HL-60/S4 treated with retinoic acid at 250 ng/mL for 4 days and 3 days (cell line): ENCODE data around the gene TBCC.

Source experiments
- in situ Hi-C: fragments of 300-500 bp; cut with MboI; formaldehyde crosslinking; loops from 2 replicates; pipeline ENCODE4 v1.7.0; 2022; ENCODE audit warnings: low sequenced_read_pairs

TBCC gene

DNA sequence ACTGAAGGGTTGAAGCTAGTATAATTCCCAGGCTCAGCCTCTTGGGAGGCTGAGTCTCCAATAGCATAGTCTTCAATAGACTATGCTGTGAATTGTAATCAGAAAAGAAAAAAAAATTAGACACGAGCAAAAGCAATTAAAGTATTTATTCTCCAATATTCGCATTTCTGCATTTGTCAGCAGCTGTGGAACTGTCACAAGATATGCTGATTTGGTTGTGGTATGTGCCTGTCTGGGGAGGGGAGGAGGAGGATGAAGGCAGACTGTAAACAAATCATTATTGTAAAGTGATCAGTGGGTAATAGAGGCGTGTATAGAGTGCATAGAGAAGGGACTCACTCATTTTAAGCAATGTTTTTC is 25.8 kb upstream of the TBCC start:
- in situ Hi-C loops = no loop called here

DNA sequence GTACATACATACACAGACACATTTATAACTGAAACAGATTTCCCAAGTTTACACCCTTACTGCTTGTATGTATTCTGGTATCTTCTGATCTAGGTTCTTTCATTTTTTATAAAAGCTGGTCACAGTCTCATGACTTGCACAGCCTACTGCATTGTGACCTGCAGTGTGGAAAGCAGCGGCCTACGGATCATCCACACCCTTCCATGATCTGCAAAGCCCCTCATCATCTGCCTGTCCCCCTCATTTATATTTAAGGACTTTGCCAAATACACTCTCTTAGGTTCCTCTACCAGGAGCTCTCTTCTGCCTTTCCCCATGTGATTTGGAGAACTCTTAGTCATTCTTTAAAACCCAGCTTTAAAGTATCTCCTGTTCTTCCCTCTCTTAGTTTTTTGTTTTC is 23.9 kb upstream of the TBCC start:
- in situ Hi-C loops = no loop called here

DNA sequence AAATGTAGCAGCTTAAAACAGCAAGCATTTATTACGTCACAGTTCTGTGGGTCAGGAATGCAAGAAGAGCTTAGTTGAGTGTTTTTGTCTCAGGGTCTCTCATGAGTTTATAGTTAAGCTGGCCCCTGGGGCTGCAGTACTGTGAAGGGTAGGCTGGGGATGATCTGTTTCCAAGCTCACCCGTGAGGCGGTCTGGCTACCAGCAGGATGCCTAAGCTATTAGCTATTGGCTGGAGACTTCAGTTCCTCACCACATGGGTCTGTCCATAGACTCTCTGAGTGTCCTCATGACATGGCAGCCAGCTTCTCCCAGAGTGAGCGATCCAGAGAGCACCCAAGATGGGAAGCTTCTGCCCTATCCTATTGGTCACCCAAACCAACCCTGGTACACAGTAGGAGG is 23.1 kb upstream of the TBCC start:
- in situ Hi-C loops = no loop called here

DNA sequence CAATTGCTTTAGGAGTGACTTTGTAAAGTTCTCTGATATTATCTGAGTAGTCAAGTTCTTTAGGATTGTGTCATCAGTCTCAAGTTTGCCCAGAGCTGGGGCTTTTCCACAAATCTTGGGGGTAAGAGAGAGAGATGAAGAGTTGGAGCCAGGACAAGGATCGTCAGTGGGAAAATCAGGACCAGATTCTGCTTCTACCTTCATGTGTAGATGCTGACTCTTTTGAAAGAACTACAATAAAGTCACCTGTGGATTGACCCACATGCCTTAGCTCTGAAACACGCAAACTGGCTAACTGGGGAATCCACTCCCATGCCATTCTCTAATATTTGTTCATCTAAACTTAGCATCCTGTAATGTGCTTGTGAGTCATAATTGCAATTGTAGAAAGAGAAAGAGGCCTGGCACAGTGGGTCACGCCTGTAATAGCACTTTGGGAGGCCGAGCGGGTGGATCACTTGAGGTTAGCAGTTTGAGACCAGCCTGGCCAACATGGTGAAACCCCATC is 20.3 kb upstream of the TBCC start:
- in situ Hi-C loops = no loop called here

DNA sequence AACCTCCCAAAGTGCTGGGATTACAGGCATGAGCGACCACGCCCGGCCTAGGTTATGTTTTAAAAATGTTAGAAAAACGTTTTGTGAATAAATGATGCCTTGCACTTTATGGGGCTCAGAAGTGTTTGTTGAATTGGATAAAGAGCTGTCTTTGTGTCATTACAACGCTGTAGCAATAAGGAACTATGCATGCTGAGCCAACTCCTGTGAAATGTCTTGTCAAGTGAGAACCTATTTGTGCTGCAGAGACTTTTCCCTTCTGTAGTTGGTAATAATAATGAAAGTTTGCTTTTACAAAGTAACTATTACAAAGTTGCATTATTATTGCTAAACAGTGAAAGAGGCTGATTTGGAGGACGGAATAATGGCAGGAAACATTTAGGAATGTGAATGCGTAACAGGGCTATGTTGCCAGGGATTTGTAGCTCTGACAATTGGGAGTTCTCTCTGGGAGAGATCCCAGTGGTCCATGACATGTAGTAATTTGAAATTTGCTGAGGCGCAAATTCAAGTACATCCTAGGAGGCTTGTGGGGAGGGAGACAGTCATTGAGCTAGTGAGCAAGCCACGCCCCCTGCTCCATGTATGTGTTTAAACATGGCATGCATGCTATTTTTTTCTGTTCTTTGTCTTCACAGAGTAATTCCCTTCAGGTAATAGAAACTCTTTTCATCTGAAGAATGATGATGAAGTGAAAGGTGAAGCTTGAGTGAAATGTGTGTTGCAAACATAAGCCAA is 19.2 kb upstream of the TBCC start:
- in situ Hi-C loops = no loop called here

DNA sequence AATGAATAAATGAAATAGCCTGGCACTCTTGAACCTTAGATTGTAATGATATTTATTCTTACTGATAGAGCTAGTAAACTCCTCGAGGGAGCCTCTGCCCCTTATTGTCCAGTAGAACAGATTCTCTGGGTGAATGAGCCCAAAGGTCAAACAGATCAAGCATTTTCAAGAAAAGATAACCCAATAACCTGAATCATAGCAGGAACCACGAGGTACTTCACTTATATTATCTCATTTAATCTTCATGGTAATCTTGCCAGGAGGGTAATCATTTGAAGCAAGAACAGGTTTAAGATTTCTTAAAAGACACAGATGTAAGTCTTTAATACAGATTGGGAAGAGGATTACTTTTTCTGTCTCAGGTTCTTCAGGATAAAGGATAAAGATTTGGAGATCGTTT is 17.0 kb upstream of the TBCC start:
- in situ Hi-C loops = no loop called here

DNA sequence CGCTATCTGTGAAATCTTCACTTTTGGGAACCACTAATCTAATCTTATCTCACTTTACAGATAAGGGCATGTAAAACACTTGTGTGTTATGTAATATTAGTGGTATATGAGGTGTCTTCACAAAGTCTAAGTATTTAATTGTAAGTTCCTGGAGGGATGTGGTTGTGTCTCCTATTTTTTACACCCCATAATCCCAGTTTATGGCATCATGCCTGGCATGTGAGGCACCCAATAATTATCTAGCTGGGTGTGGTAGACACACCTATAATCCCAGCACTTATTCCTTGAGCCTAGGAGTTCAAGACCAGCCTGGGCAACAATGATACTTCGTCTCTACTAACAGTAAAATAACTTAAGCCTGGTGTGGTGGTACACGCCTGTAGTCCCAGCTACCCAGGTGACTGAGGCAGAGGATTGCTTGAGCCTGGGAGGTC is 16.5 kb upstream of the TBCC start:
- in situ Hi-C loops = no loop called here

DNA sequence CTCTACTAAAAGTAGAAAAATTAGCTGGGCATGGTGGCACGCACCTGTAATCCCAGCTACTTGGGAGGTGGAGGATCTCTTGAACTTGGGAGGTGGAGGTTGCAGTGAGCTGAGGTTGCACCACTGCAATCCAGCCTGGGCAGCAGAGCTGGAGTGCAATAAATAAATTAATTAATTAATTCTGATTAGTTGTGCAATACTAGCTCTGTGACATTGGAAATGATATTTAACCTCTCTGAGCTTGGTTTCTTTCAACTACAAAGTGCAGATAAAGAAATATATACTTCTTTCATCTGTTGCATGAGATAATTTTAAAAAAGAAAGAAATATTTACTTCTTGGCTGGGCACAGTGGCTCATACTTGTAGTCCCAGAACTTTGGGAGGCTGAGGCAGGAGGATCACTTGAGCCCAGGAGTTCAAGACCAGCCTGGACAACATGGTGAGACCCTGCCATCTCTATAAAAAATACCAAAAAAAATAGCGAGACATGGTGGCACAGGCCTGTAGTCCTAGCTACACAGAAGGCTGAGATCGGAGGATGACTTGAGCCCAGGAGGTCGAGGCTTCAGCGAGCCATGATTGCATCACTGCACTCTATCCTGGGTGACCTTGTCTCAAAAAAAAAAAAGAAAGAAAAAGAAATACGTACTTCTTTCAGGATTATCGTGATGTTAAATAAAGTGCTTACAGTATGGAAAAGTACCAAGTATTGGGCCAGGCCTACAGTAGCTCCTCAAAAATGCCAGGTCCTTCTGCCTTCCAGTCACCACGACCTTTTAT is 15.6 kb upstream of the TBCC start:
- in situ Hi-C loops = no loop called here

DNA sequence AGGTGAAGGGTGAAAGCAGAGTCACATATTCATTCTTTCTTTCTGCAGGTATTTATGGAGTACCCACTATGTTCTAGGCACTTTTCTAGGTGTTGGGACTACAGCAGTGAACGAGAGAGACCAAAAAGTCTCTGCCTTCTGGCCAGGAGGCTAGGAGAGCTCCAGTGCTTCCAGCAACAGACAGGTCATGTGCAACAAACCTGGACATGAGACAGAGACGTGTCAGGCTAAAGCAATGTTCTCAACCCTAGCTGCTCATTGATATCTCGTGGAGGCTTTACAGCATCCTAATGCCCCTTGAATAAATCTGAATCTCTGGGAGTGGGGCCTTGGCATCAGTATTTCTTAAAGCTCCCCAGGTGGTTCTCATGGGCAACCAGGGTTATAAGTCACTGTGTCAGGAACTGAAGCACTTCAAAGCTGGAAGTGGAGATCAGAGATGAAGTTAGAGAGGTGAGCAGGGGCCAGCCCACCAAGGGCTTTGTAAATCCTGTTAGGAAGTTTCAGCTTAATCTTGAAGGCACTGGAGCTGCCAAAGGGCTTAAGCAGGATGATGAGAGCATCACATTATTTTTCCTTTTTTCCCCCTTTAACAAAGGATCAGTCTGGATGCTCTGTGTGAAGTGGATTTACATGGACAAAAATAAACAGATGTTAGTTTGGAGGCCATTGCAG is 13.0 kb upstream of the TBCC start:
- in situ Hi-C loops = no loop called here

DNA sequence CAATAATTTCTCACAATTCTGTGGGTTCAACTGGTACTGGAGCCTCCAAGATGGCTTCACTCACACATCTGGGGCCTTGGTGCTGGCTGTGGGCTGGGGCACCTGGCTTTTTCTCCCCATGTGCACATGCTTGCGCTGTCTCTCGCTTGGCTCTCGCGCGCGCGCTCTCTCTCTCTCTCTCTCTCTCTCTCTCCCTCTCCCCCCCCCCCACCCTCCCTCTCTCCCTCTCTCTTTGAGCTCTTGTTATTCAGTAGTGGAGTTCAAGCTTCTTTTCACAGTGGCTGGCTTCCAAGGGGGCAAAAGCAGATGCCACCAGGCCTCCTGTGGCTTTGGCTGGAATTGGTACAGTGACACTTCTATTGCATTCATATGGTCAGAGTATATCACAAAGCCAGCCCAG is 10.8 kb upstream of the TBCC start:
- in situ Hi-C loops = no loop called here

DNA sequence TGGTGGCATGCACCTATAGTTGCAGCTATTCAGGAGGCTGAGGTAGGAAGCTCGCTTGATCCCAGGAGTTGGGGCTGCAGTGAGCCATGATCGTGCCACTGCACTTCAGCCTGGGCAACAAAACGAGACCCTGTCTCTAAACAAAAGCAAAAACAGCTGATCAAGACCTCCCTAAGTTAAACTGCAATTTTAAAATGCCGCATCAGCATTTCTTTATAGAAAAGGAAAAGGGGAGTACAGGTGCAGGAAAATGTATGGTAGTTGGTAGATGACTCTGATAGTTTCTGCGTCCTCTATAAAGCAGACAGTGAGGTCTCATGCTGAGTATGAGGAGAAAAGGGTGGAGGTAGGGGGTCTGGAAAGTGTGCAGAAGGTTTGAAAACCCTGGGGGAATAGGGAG is 8.9 kb upstream of the TBCC start:
- in situ Hi-C loops = no loop called here

DNA sequence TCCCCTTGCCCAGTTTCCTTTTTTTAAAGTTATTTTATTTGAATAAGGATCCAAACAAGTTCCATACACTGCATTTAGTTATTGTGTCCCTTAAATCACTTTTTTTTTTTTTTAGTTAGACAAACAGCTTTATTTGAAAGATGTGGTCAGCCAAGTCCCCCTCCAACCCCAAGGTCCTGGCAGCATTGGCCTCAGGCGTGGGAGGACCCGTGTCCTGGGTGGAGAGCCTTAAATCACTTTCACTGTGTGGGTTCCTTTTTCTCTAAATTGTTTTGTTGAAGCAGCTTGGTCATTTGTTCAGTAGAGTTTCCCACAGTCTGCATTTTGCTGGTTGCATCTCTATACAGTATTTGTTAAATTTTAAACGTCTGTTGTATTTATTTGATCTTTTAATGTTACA is 5.2 kb upstream of the TBCC start:
- in situ Hi-C loops = no loop called here

DNA sequence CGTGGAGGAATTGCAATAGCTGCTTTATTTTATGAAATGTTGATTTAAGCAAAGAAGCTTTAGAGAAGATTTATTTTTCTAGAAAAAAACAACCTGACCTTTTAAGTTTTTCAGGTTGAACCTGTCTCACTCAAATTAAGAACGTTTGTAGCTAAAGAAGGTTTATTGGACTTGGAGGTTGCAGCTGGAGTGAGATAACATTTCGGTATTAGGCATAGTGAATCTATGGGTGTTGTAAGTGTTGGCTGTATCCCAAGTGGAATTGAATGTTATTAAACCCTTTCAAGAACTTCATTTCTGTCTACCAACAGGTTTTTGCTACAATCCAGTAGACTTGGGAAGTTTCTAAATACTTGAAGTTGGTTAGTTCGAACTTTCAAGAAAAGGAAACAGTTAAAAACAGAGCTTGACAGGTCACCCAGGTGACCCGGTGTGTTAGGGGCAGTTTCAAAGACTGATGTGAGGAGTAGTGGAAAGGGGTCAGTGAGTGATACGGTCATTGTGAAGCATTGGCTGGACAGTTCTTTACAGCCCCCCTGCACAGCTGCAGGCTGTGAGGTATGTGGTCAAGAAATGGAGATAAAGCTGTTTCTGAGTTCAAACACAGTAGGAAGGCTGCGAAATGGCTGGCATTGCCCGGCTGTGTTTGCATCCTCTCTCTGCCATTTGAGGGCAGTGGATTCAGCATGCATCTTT is 2.4 kb upstream of the TBCC start:
- in situ Hi-C loops = no loop called here

DNA sequence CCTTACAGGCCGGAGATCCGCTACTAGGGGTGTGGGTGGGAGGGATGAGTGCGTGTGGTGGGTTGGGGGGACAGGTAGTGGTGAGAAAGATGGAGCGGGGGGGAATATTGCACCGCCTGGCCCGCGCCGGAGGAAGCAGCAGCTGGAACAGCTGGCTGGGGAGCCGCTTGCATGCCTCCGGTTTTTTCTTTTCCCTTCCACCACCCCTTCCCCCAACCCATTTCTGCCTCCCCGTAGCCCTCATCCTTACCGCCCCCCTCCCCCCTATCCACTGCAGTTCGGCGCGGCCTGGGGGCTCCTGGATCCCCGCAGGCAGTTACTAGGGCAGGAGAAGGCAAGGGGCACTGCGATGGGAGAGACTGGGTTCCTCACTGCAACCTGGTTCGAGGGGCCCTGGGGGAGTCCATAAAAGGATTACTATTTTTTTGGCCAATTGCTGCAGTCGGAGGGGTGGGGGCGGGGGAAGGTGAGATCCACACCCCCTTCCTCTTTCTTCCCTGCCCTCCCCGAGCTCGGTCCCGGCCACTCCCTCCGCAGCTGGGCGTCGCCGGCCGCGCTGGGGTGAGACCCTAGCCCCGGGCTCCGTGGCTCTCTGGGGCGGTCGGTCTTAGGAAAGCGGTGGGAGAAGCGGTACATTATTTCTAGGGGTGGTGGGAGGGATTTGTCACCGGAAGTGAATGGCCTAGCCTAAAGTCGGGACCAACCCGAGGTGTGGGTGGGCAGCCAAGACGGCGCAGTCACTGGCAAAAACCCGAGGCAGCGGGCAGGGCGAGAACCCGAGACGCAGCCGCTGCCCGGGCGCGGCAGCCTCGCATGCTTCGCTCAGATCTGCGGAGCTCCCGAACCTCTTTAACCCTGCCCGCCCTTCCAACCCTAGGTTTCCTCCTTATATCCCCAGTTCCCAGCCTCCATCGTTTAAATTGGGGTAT is 824 bp upstream of the TBCC start:
- in situ Hi-C loops = no loop called here

DNA sequence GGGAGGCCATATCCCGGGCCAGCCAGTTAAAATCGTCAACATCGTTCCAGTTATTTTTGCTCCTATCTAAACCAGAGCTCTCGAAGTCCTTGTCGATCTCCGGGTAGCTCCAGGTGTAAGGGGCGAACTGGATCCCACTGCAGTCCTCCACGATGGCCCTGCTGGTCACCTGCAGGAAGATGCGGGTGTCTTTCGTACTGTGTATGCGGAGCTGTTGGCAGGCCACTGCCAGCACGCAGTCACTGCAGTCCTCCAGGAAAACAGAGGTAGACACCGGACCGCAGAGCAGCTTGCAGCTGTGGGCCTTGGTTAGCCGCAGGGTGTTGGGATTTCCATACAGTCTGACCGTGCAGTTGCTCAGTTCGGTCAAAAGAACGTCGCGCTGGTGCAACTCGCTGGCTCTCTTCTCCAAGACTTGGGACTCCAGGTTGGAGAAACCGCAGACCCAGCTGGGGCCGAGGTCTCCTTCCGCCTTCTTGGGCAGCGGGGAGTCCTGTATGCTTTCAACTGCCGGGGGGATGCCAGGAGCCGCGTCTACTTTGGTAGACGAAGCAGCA is 742 bp downstream of the TBCC start:
- in situ Hi-C loops = no loop called here

DNA sequence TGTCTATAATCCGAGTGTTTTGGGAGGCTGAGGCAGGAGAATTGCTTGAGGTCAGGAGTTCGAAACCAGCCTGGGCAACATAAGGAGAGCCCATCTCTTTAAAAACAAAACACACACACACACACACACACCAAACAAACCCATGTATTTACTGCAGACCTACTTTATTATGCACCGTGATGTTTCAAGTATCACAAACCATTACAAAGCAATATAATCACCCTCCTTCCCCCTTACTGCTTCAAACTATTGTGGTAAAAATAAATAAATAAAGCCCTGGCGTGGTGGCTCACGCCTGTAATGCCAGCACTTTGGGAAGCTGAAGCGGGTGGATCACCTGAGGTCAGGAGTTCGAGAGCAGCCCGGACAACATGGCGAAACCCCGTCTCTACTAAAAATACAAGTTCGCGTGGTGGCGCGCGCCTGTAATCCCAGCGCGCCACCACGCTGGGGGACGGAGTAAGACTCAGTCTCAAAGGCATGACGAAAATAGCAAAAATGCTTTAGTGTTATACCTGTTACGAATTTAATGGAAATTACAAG is 1.5 kb downstream of the TBCC start:
- in situ Hi-C loops = no loop called here

DNA sequence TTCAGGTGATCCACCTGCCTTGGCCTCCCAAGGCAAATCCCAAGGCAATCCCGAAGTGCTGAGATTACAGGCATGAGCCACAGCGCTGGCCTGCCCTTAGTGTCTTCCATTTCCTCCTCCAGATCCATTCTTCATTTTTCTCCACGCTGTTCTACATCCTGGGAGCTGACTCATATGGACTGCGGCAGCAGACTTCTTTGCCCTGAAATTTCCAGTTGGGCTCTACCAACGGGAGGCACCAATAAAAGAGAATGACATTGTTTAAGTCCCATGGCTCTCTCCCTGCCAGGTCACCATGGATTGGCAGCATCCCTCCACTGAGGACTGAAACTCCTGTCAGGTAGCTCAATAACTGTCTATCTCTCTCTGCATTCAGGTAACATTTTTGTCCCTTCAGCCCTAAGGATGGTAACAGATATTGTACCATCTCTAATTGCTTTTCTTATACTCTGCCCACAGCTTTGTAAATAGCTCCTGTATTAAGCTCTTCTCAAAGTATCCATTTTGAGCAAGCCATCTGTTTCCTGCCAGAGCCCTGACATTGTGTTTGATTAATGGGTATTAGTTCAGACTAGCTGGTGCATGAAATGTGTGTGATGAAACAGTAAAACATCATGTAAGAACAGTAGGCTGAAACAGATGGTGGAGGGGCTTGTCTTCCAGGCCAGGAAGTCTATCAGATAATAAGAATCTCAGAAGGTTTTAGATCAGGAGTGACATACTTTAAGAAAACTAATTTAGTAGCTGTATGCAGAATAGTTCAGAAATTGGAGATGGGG is 3.6 kb downstream of the TBCC start:
- in situ Hi-C loops = no loop called here

DNA sequence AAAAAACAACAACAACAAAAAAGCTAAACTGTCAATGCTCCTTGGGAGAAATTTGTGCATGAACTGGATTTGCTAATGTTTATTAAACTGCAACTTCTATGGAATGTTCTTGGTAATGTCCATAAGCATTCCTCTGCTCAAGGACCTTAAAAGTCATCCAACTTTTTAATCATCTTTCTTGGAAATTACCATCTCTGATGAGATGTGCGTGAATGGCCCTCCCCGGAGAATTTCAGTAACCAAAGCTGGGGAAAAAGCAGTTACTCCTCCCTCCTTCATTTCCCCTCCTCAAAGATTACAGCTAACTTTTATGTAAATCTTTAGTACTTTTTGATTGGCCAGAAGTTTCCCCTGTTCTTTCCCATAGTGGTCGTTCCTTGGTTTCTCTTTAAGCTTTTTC is 5.2 kb downstream of the TBCC start:
- in situ Hi-C loops = no loop called here

DNA sequence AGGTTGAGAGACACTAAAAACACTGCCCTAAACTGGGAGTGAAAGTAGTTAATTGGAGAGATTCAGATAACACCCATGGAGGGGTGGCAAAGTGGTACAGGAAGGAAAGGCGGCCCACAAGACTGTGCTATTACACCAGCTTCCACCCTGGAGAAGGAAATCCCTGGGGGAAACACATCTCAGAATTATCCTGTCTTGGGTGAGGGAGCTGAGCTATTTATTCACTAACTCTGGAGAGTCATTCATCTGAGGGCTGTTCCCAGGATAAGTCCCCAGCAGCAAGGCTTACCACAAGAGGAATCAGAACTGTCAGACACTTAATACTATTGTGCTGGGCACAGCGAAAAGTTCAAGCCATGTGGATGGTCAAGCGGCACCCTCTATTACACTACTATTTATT is 9.9 kb downstream of the TBCC start:
- in situ Hi-C loops = no loop called here
